ENCODE data around the gene TTLL5. TPM values are rescaled to one million over a fixed set of nuclear protein-coding genes. Genes with fewer than 3 reads are reported as not detected.

Gene TTLL5
- total and polyA plus RNA-seq, 3 experiments from 2014 or later, result 12.5 to 35.1 (median 33.7) TPM

- Histone ChIP-seq H3K27me3 (ENCODE audit: insufficient read depth, low read length, poor library complexity, severe bottlenecking) (no peaks in the 10 kb centered on the region), H3K27ac (ENCODE audit: low read depth, low read length) (no peak overlapping the region), H3K4me1 (ENCODE audit: insufficient read depth, low read length) (no peaks in the 10 kb centered on the region), H3K4me3 (ENCODE audit: low read length) (no peak overlapping the region), H3K9me3 (ENCODE audit: low read length) (no peaks in the 10 kb centered on the region), H3K36me3 (ENCODE audit: insufficient read depth, low read length) (no peaks in the 10 kb centered on the region)
- ChIA-PET CTCF (no interaction called here), POLR2A (no interaction called here)
- H3K27ac Mint-ChIP-seq, result no peak overlapping the region
- DNase-seq, result no peak
- no peaks in the 10 kb centered on the region for H3K9me3 Mint-ChIP-seq
- no peak overlapping the region for H3K4me3 Mint-ChIP-seq
- H3K36me3 Mint-ChIP-seq, result peaks cover 12 to 38% (median 20%) of the 10 kb centered on the region in 3 donors
- no peaks in the 10 kb centered on the region for H3K27me3 Mint-ChIP-seq
- no peaks in the 10 kb centered on the region for H3K4me1 Mint-ChIP-seq
These were observed 225.7 kb downstream of the TTLL5 start for GRCh38 chr14:75886636-75887348.

GRCh38 chr14:75888945-75889344, 227.9 kb downstream of the TTLL5 start:
- Histone ChIP-seq H3K27me3 (ENCODE audit: insufficient read depth, low read length, poor library complexity, severe bottlenecking) (no peaks in the 10 kb centered on the region), H3K27ac (ENCODE audit: low read depth, low read length) (no peak overlapping the region), H3K4me3 (ENCODE audit: low read length) (no peak overlapping the region), H3K36me3 (ENCODE audit: insufficient read depth, low read length) (no peaks in the 10 kb centered on the region), H3K9me3 (ENCODE audit: low read length) (no peaks in the 10 kb centered on the region), H3K4me1 (ENCODE audit: insufficient read depth, low read length) (no peaks in the 10 kb centered on the region)
- DNase-seq, result no peak
- Mint-ChIP-seq H3K4me1 (no peaks in the 10 kb centered on the region), H3K27me3 (no peaks in the 10 kb centered on the region), H3K36me3 (peaks cover 12 to 18% (median 13%) of the 10 kb centered on the region in 3 donors), H3K9me3 (no peaks in the 10 kb centered on the region), H3K4me3 (no peak overlapping the region), H3K27ac (no peak overlapping the region)
- CTCF ChIA-PET, result no interaction called here
- POLR2A ChIA-PET, result no interaction called here

- Mint-ChIP-seq H3K4me3 (no peak overlapping the region), H3K27me3 (no peaks in the 10 kb centered on the region), H3K4me1 (no peaks in the 10 kb centered on the region), H3K36me3 (peaks cover 0 to 1% (median 0%) of the 10 kb centered on the region in 3 donors), H3K9me3 (no peaks in the 10 kb centered on the region), H3K27ac (no peak overlapping the region)
- Histone ChIP-seq H3K9me3 (ENCODE audit: low read length) (no peaks in the 10 kb centered on the region), H3K36me3 (ENCODE audit: insufficient read depth, low read length) (no peaks in the 10 kb centered on the region), H3K4me1 (ENCODE audit: insufficient read depth, low read length) (no peaks in the 10 kb centered on the region), H3K27me3 (ENCODE audit: insufficient read depth, low read length, poor library complexity, severe bottlenecking) (no peaks in the 10 kb centered on the region), H3K4me3 (ENCODE audit: low read length) (no peak overlapping the region), H3K27ac (ENCODE audit: low read depth, low read length) (no peak overlapping the region)
- ChIA-PET CTCF (no interaction called here), POLR2A (no interaction called here)
- no peak for DNase-seq
These were observed 235.3 kb downstream of the TTLL5 start for GRCh38 chr14:75896341-75896740.

GRCh38 chr14:75904311-75904710, 243.3 kb downstream of the TTLL5 start:
- no peaks in the 10 kb centered on the region for H3K4me1 ChIP-seq (ENCODE audit: insufficient read depth, low read length)
- Mint-ChIP-seq H3K4me1 (no peaks in the 10 kb centered on the region), H3K36me3 (peaks cover 0 to 6% (median 2%) of the 10 kb centered on the region in 3 donors), H3K27ac (no peak overlapping the region), H3K9me3 (no peaks in the 10 kb centered on the region), H3K4me3 (no peak overlapping the region), H3K27me3 (peaks cover 0 to 1% of the 10 kb centered on the region in 2 donors)
- DNase-seq, result no peak
- no peaks in the 10 kb centered on the region for H3K36me3 ChIP-seq (ENCODE audit: insufficient read depth, low read length)
- ChIA-PET CTCF (interaction anchor here (5.9 kb wide), 1 partner anchor 76 kb away, joined by 81 read pairs; the partner anchor contains the start of gene TGFB3), POLR2A (no interaction called here)
- H3K4me3 ChIP-seq (ENCODE audit: low read length), result no peak overlapping the region
- H3K27me3 ChIP-seq (ENCODE audit: insufficient read depth, low read length, poor library complexity, severe bottlenecking), result no peaks in the 10 kb centered on the region
- H3K27ac ChIP-seq (ENCODE audit: low read depth, low read length), result no peak overlapping the region
- H3K9me3 ChIP-seq (ENCODE audit: low read length), result no peaks in the 10 kb centered on the region

GRCh38 chr14:75905147-75905904, 244.3 kb downstream of the TTLL5 start:
- ChIA-PET POLR2A (interaction anchor here (1.6 kb wide), 1 partner anchor 77 kb away, joined by 9 read pairs; the partner anchor contains the start of gene TGFB3), CTCF (interaction anchor here (1.5 to 5.9 kb wide), 3 partner anchors 8 to 195 kb away, joined by 6 to 81 read pairs (median 9); partner anchors contain the start of gene TGFB3)
- no peak for DNase-seq
- Histone ChIP-seq H3K27ac (ENCODE audit: low read depth, low read length) (no peak overlapping the region), H3K4me3 (ENCODE audit: low read length) (no peak overlapping the region), H3K36me3 (ENCODE audit: insufficient read depth, low read length) (no peaks in the 10 kb centered on the region), H3K4me1 (ENCODE audit: insufficient read depth, low read length) (no peaks in the 10 kb centered on the region), H3K9me3 (ENCODE audit: low read length) (no peaks in the 10 kb centered on the region), H3K27me3 (ENCODE audit: insufficient read depth, low read length, poor library complexity, severe bottlenecking) (no peaks in the 10 kb centered on the region)
- Mint-ChIP-seq H3K4me3 (no peak overlapping the region), H3K36me3 (peaks cover 0 to 8% (median 2%) of the 10 kb centered on the region in 3 donors), H3K4me1 (no peaks in the 10 kb centered on the region), H3K27ac (peak overlapping the region in 3 of 8 donors; percentile 13 to 85 (median 13)), H3K27me3 (peaks cover 0 to 1% of the 10 kb centered on the region in 2 donors), H3K9me3 (no peaks in the 10 kb centered on the region)

- Histone ChIP-seq H3K4me1 (ENCODE audit: insufficient read depth, low read length) (no peaks in the 10 kb centered on the region), H3K27me3 (ENCODE audit: insufficient read depth, low read length, poor library complexity, severe bottlenecking) (no peaks in the 10 kb centered on the region), H3K27ac (ENCODE audit: low read depth, low read length) (no peak overlapping the region), H3K36me3 (ENCODE audit: insufficient read depth, low read length) (no peaks in the 10 kb centered on the region), H3K9me3 (ENCODE audit: low read length) (no peaks in the 10 kb centered on the region), H3K4me3 (ENCODE audit: low read length) (no peak overlapping the region)
- Mint-ChIP-seq H3K27ac (peak overlapping the region in 1 of 8 donors; percentile 26), H3K4me3 (no peak overlapping the region), H3K36me3 (peaks cover 0 to 7% (median 3%) of the 10 kb centered on the region in 3 donors), H3K4me1 (no peaks in the 10 kb centered on the region), H3K9me3 (no peaks in the 10 kb centered on the region), H3K27me3 (peaks cover 0 to 1% of the 10 kb centered on the region in 2 donors)
- ChIA-PET POLR2A (interaction anchor here (1.6 kb wide), 1 partner anchor 76 kb away, joined by 9 read pairs; the partner anchor contains the start of gene TGFB3), CTCF (interaction anchor here (0.7 to 5.9 kb wide), 7 partner anchors 9 to 196 kb away, joined by 3 to 81 read pairs (median 6); partner anchors contain the start of genes IFT43 and TGFB3)
- no peak for DNase-seq
These were observed 245.2 kb downstream of the TTLL5 start for GRCh38 chr14:75906228-75906627.

GRCh38 chr14:75906680-75907280, 245.7 kb downstream of the TTLL5 start:
- H3K36me3 ChIP-seq (ENCODE audit: insufficient read depth, low read length), result no peaks in the 10 kb centered on the region
- H3K27ac ChIP-seq (ENCODE audit: low read depth, low read length), result no peak overlapping the region
- H3K27me3 Mint-ChIP-seq, result peaks cover 0 to 1% of the 10 kb centered on the region in 2 donors
- no peaks in the 10 kb centered on the region for H3K4me1 ChIP-seq (ENCODE audit: insufficient read depth, low read length)
- peak overlapping the region in 1 of 8 donors; percentile 26 for H3K27ac Mint-ChIP-seq
- no peaks in the 10 kb centered on the region for H3K9me3 ChIP-seq (ENCODE audit: low read length)
- H3K4me3 Mint-ChIP-seq, result no peak overlapping the region
- DNase-seq, result peak; percentile 43 to 68 (median 55)
- H3K36me3 Mint-ChIP-seq, result peaks cover 0 to 7% (median 3%) of the 10 kb centered on the region in 3 donors
- no peaks in the 10 kb centered on the region for H3K27me3 ChIP-seq (ENCODE audit: insufficient read depth, low read length, poor library complexity, severe bottlenecking)
- ChIA-PET POLR2A (interaction anchor here (1.6 kb wide), 1 partner anchor 75 kb away, joined by 9 read pairs; the partner anchor contains the start of gene TGFB3), CTCF (interaction anchor here (0.7 to 5.9 kb wide), 9 partner anchors 9 to 196 kb away, joined by 3 to 81 read pairs (median 4); partner anchors contain the start of genes IFT43 and TGFB3)
- no peak overlapping the region for H3K4me3 ChIP-seq (ENCODE audit: low read length)
- no peaks in the 10 kb centered on the region for H3K9me3 Mint-ChIP-seq
- no peaks in the 10 kb centered on the region for H3K4me1 Mint-ChIP-seq
